Activated CD4-positive, alpha-beta T cell treated with anti-CD3 and anti-CD28 coated beads, Interleukin-2, amount 10 ng/mL, durations not matched to agents 7 days and 5 days (primary cell): ENCODE measurements around the gene TMSB4X. TPM values are rescaled to one million over a fixed set of nuclear protein-coding genes. Genes with fewer than 3 reads are reported as not detected.
A peak's percentile ranks its signal among the peaks of the same experiment; 100 is the strongest.

Source experiments
- CTCF ChIA-PET: fragments of 350-600 bp; sonication (Branson Sonifier 250); formaldehyde crosslinking; loops from one replicate; lab custom pipeline; 2021; ENCODE audit warnings: antibody characterized with exemption; lab: Charles Lee
- POLR2A ChIA-PET: fragments of 350-600 bp; sonication (Branson Sonifier 250); formaldehyde crosslinking; loops from one replicate; lab custom pipeline; 2021; ENCODE audit warnings: antibody characterized with exemption; lab: Charles Lee
- DNase-seq: peaks from one replicate; pipeline ENCODE4 v3.0.0-alpha.2; 2020
- H3K27ac Mint-ChIP-seq: one replicate; pipeline ENCODE4 v1.8.0; 2021; ENCODE audit warnings: mild to moderate bottlenecking, moderate library complexity, mixed read lengths
- H3K27me3 Mint-ChIP-seq: one replicate; pipeline ENCODE4 v1.8.0; 2021; ENCODE audit warnings: mixed read lengths
- H3K36me3 Mint-ChIP-seq: one replicate; pipeline ENCODE4 v1.8.0; 2021; ENCODE audit warnings: low read depth, mixed read lengths
- H3K4me1 Mint-ChIP-seq: one replicate; pipeline ENCODE4 v1.8.0; 2021; ENCODE audit warnings: mixed read lengths
- H3K4me3 Mint-ChIP-seq: one replicate; pipeline ENCODE4 v1.8.0; 2021; ENCODE audit warnings: mild to moderate bottlenecking, moderate library complexity, mixed read lengths
- H3K9me3 Mint-ChIP-seq: one replicate; pipeline ENCODE4 v1.8.0; 2021; ENCODE audit warnings: mixed read lengths
- total RNA-seq, 2 experiments: library from RNA; stranded (reverse); gene quantifications; one replicate each; pipeline ENCODE4 v1.2.3, GENCODE V29; 2021

Gene TMSB4X
- total RNA-seq, 2 experiments from 2014 or later: 9,113 to 9,418 TPM

GRCh38 chrX:12947545-12948235 lies 27.2 kb upstream of the TMSB4X start:
- ChIA-PET POLR2A (no interaction called here), CTCF (interaction anchor here (0.8 to 7.2 kb wide), 10 partner anchors 8 to 542 kb away, joined by 3 to 137 read pairs (median 12); no protein-coding TSS in a partner anchor)
- Mint-ChIP-seq H3K9me3 (no peaks in the 10 kb centered on the region), H3K4me3 (no peak overlapping the region), H3K4me1 (peaks cover 60% of the 10 kb centered on the region), H3K36me3 (no peaks in the 10 kb centered on the region), H3K27me3 (no peaks in the 10 kb centered on the region), H3K27ac (peak overlapping the region; percentile 76)
- DNase-seq: no peak

GRCh38 chrX:12948495-12948894 lies 26.4 kb upstream of the TMSB4X start:
- Mint-ChIP-seq H3K27me3 (no peaks in the 10 kb centered on the region), H3K4me3 (no peak overlapping the region), H3K9me3 (no peaks in the 10 kb centered on the region), H3K4me1 (peaks cover 68% of the 10 kb centered on the region), H3K36me3 (no peaks in the 10 kb centered on the region), H3K27ac (peak overlapping the region; percentile 64)
- POLR2A ChIA-PET: no interaction called here
- DNase-seq: no peak
- CTCF ChIA-PET: interaction anchor here (0.6 to 7.2 kb wide), 7 partner anchors 12 to 233 kb away, joined by 3 to 137 read pairs (median 4); partner anchors contain the start of gene TMSB4X

GRCh38 chrX:12949205-12949926 lies 25.5 kb upstream of the TMSB4X start:
- Mint-ChIP-seq H3K27ac (peak overlapping the region; percentile 96), H3K9me3 (no peaks in the 10 kb centered on the region), H3K36me3 (peaks cover 2% of the 10 kb centered on the region), H3K4me1 (peaks cover 75% of the 10 kb centered on the region), H3K27me3 (no peaks in the 10 kb centered on the region), H3K4me3 (peak overlapping the region; percentile 86)
- DNase-seq: no peak
- ChIA-PET CTCF (interaction anchor here (0.6 to 7.2 kb wide), 12 partner anchors 11 to 539 kb away, joined by 3 to 137 read pairs (median 6); partner anchors contain the start of gene TMSB4X), POLR2A (interaction anchor here (0.7 kb wide), 1 partner anchor 785 kb away, joined by 4 read pairs; the partner anchor contains the start of gene OFD1)

GRCh38 chrX:12949927-12950656 lies 24.8 kb upstream of the TMSB4X start:
- Mint-ChIP-seq H3K27ac (peak overlapping the region; percentile 96), H3K9me3 (no peaks in the 10 kb centered on the region), H3K4me3 (peak overlapping the region; percentile 86), H3K27me3 (no peaks in the 10 kb centered on the region), H3K36me3 (peaks cover 2% of the 10 kb centered on the region), H3K4me1 (peaks cover 83% of the 10 kb centered on the region)
- POLR2A ChIA-PET: interaction anchor here (0.7 kb wide), 1 partner anchor 785 kb away, joined by 4 read pairs; the partner anchor contains the start of gene OFD1
- peak; percentile 88 for DNase-seq
- CTCF ChIA-PET: interaction anchor here (0.7 to 7.2 kb wide), 12 partner anchors 20 to 538 kb away, joined by 3 to 137 read pairs (median 6); partner anchors contain the start of gene TMSB4X

- peak; percentile 77 for DNase-seq
- no peaks in the 10 kb centered on the region for H3K9me3 Mint-ChIP-seq
- no peaks in the 10 kb centered on the region for H3K27me3 Mint-ChIP-seq
- CTCF ChIA-PET: interaction anchor here (0.6 to 7.2 kb wide), 15 partner anchors 9 to 537 kb away, joined by 3 to 137 read pairs (median 5); partner anchors contain the start of gene TMSB4X
- H3K36me3 Mint-ChIP-seq: peaks cover 2% of the 10 kb centered on the region
- peaks cover 88% of the 10 kb centered on the region for H3K4me1 Mint-ChIP-seq
- H3K4me3 Mint-ChIP-seq: peak overlapping the region; percentile 86
- H3K27ac Mint-ChIP-seq: peak overlapping the region; percentile 96
- POLR2A ChIA-PET: no interaction called here
Observed at GRCh38 chrX:12950851-12951594, 23.9 kb upstream of the TMSB4X start.

GRCh38 chrX:12951595-12951975 lies 23.3 kb upstream of the TMSB4X start:
- H3K36me3 Mint-ChIP-seq: peaks cover 2% of the 10 kb centered on the region
- CTCF ChIA-PET: interaction anchor here (0.6 to 7.2 kb wide), 12 partner anchors 9 to 510 kb away, joined by 3 to 137 read pairs (median 6); partner anchors contain the start of gene TMSB4X
- H3K27ac Mint-ChIP-seq: peak overlapping the region; percentile 96
- POLR2A ChIA-PET: no interaction called here
- no peaks in the 10 kb centered on the region for H3K9me3 Mint-ChIP-seq
- peaks cover 90% of the 10 kb centered on the region for H3K4me1 Mint-ChIP-seq
- DNase-seq: peak; percentile 37
- H3K4me3 Mint-ChIP-seq: peak overlapping the region; percentile 86
- H3K27me3 Mint-ChIP-seq: no peaks in the 10 kb centered on the region

- H3K27ac Mint-ChIP-seq: peak overlapping the region; percentile 96
- peaks cover 2% of the 10 kb centered on the region for H3K36me3 Mint-ChIP-seq
- H3K4me3 Mint-ChIP-seq: peak overlapping the region; percentile 54
- no peaks in the 10 kb centered on the region for H3K27me3 Mint-ChIP-seq
- DNase-seq: no peak
- H3K9me3 Mint-ChIP-seq: no peaks in the 10 kb centered on the region
- CTCF ChIA-PET: interaction anchor here (1.0 to 1.7 kb wide), 7 partner anchors 17 to 138 kb away, joined by 3 to 6 read pairs (median 4); partner anchors contain the start of gene TMSB4X
- H3K4me1 Mint-ChIP-seq: peaks cover 79% of the 10 kb centered on the region
- POLR2A ChIA-PET: interaction anchor here (0.7 to 0.8 kb wide), 3 partner anchors 23 to 134 kb away, joined by 5 read pairs; no protein-coding TSS in a partner anchor
Observed at GRCh38 chrX:12953420-12953819, 21.5 kb upstream of the TMSB4X start.

DNA sequence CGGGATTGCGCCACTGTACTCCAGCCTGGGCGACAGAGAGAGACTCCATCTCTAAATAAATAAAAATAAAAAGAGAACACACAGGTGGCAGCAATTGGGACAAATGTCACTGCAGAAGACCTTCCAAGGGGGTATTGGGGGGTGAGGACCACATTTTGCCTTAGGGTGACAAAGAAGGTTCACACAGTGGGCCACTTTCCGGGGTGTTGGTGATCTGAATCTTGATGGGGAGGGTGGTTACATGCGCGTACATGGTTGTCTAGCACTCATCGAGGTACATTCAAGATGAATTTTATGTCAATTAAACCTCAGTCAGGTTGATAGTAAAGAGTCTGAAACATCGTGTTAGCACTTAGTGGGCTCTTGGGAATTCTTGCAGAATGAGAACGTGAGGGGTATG lies 20.5 kb upstream of the TMSB4X start:
- Mint-ChIP-seq H3K4me1 (peaks cover 75% of the 10 kb centered on the region), H3K36me3 (peaks cover 2% of the 10 kb centered on the region), H3K27me3 (no peaks in the 10 kb centered on the region), H3K27ac (peak overlapping the region; percentile 96), H3K9me3 (no peaks in the 10 kb centered on the region), H3K4me3 (peak overlapping the region; percentile 69)
- DNase-seq: no peak
- CTCF ChIA-PET: interaction anchor here (1.2 to 3.1 kb wide), 4 partner anchors 7 to 138 kb away, joined by 4 to 25 read pairs (median 6); no protein-coding TSS in a partner anchor
- POLR2A ChIA-PET: no interaction called here

DNA sequence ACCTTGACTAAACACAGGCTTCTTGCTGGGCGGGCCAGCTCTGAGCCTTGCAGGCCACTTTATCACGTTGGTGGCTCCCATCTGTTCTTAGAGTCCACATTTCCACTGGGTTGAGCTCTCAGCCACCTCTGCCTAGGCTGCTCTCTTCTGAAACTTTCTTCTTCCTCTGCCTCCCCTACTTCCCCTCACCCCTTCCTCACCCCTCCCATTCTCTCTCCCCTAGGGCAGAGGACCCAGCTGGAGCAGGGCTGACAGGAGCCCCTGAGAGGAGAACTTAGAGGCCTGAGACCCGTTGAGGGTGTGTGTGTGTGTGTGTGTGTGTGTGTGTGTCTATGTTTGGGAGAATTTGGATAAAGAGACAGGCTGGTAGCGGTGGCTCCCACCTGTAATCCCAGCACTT lies 19.9 kb upstream of the TMSB4X start:
- Mint-ChIP-seq H3K36me3 (peaks cover 2% of the 10 kb centered on the region), H3K4me3 (peak overlapping the region; percentile 69), H3K4me1 (peaks cover 75% of the 10 kb centered on the region), H3K27me3 (no peaks in the 10 kb centered on the region), H3K27ac (peak overlapping the region; percentile 96), H3K9me3 (no peaks in the 10 kb centered on the region)
- no peak for DNase-seq
- CTCF ChIA-PET: interaction anchor here (1.1 to 3.4 kb wide), 5 partner anchors 8 to 116 kb away, joined by 3 to 25 read pairs (median 6); partner anchors contain the start of gene TMSB4X
- POLR2A ChIA-PET: no interaction called here

GRCh38 chrX:12955882-12956703 lies 18.8 kb upstream of the TMSB4X start:
- peaks cover 75% of the 10 kb centered on the region for H3K4me1 Mint-ChIP-seq
- H3K4me3 Mint-ChIP-seq: peak overlapping the region; percentile 74
- no peaks in the 10 kb centered on the region for H3K9me3 Mint-ChIP-seq
- H3K27me3 Mint-ChIP-seq: no peaks in the 10 kb centered on the region
- DNase-seq: peak; percentile 65
- ChIA-PET CTCF (interaction anchor here (0.6 to 3.4 kb wide), 13 partner anchors 9 to 538 kb away, joined by 3 to 25 read pairs (median 4); partner anchors contain the start of gene TMSB4X), POLR2A (interaction anchor here (0.6 to 1.5 kb wide), 4 partner anchors 12 to 23 kb away, joined by 3 to 6 read pairs (median 4); partner anchors contain the start of gene TMSB4X)
- H3K36me3 Mint-ChIP-seq: peaks cover 2% of the 10 kb centered on the region
- peak overlapping the region; percentile 96 for H3K27ac Mint-ChIP-seq
